GM21717 (cell line): ENCODE results near the gene MAMLD1.
"Not testable (repeated sequence)": the region's sequence is repeated elsewhere in the genome, so short reads cannot be mapped to it uniquely, and the experiment has no call there.

Experiments
- ATAC-seq: cut with Tn5 transposase; IDR thresholded peaks from one replicate; pipeline ENCODE4 v1.9.1; 2021; ENCODE audit warnings: mild to moderate bottlenecking, moderate library complexity; ENCODE audit not compliant: unreplicated experiment

MAMLD1 gene

GRCh38 chrX:150362599-150363481, at the start of gene MAMLD1:
Gene MAMLD1, plus strand, starts transcription at chrX:150363317. Its CDS starts 82,200 bp downstream, at chrX:150445517.
- ATAC-seq, result no peak

GRCh38 chrX:150313514-150313913, 49.6 kb upstream of the MAMLD1 start:
- ATAC-seq, result no peak

- ATAC-seq, result no peak
These were observed 48.9 kb upstream of the MAMLD1 start for GRCh38 chrX:150314186-150314585.

- no peak for ATAC-seq
These were observed 46.6 kb upstream of the MAMLD1 start for GRCh38 chrX:150316564-150316963.

- no peak for ATAC-seq
These were observed 40.1 kb upstream of the MAMLD1 start for GRCh38 chrX:150323020-150323419.

- ATAC-seq, result no peak
These were observed 38.9 kb upstream of the MAMLD1 start for GRCh38 chrX:150324035-150324728.

- ATAC-seq, result no peak
These were observed 38.2 kb upstream of the MAMLD1 start for GRCh38 chrX:150324919-150325318.

GRCh38 chrX:150326541-150327247, 36.4 kb upstream of the MAMLD1 start:
- no peak for ATAC-seq

GRCh38 chrX:150329282-150329681, 33.8 kb upstream of the MAMLD1 start:
- ATAC-seq, result no peak

- ATAC-seq, result no peak
These were observed 33.2 kb upstream of the MAMLD1 start for GRCh38 chrX:150329868-150330267.

GRCh38 chrX:150332023-150332422, 31.1 kb upstream of the MAMLD1 start:
- ATAC-seq, result no peak

- ATAC-seq, result no peak
These were observed 29.0 kb upstream of the MAMLD1 start for GRCh38 chrX:150334100-150334499.

- ATAC-seq, result no peak
These were observed 28.1 kb upstream of the MAMLD1 start for GRCh38 chrX:150334981-150335380.

- no peak for ATAC-seq
These were observed 26.1 kb upstream of the MAMLD1 start for GRCh38 chrX:150337026-150337425.

- ATAC-seq, result no peak
These were observed 25.6 kb upstream of the MAMLD1 start for GRCh38 chrX:150337536-150337935.

- ATAC-seq, result no peak
These were observed 24.5 kb upstream of the MAMLD1 start for GRCh38 chrX:150338615-150339014.

GRCh38 chrX:150339736-150340135, 23.4 kb upstream of the MAMLD1 start:
- ATAC-seq, result no peak

GRCh38 chrX:150340326-150340725, 22.8 kb upstream of the MAMLD1 start:
- ATAC-seq, result not testable (repeated sequence)

GRCh38 chrX:150347471-150347870, 15.6 kb upstream of the MAMLD1 start:
- no peak for ATAC-seq

GRCh38 chrX:150348365-150348764, 14.8 kb upstream of the MAMLD1 start:
- ATAC-seq, result no peak

GRCh38 chrX:150352114-150352513, 11.0 kb upstream of the MAMLD1 start:
- no peak for ATAC-seq
